Tibial nerve (tissue), 4 donors: Measurements from ENCODE around the gene PAQR3. TPM values are rescaled to one million over a fixed set of nuclear protein-coding genes. Genes with fewer than 3 reads are reported as not detected.
"Not testable (repeated sequence)": the region's sequence is repeated elsewhere in the genome, so short reads cannot be mapped to it uniquely, and the experiment has no call there.

Experiments used
- DNase-seq, 2 donors: peaks; one replicate each; pipeline ENCODE4 v3.0.0-alpha.2; 2019; ENCODE audit warnings: low spot score in 2 of 2
- H3K27ac ChIP-seq, 4 donors: fragments of 200-600 bp; sonication (generic) in 3 of 4; one replicate each; pipeline ENCODE4 v1.5.1; 2017 to 2019; ENCODE audit warnings: mild to moderate bottlenecking in 1 of 4
- H3K27me3 ChIP-seq, 2 donors: fragments of 200-600 bp; sonication (generic) in 1 of 2; one replicate each; pipeline versions ENCODE4 v1.5.1 to v1.6.0; 2017 to 2019
- H3K36me3 ChIP-seq, 3 donors: fragments of 200-600 bp; sonication (generic); one replicate each; pipeline ENCODE4 v1.5.1; 2018 to 2019
- H3K4me1 ChIP-seq, 4 donors: fragments of 200-600 bp; sonication (generic) in 3 of 4; one replicate each; pipeline ENCODE4 v1.5.1; 2017 to 2019
- H3K4me3 ChIP-seq, 4 donors: fragments of 200-600 bp; sonication (generic) in 3 of 4; one replicate each; pipeline ENCODE4 v1.5.1; 2017 to 2019; ENCODE audit warnings: mild to moderate bottlenecking in 1 of 4, moderate library complexity in 1 of 4
- H3K9me3 ChIP-seq, 4 donors: fragments of 200-600 bp; sonication (generic) in 3 of 4; one replicate each; pipeline ENCODE4 v1.5.1; 2017 to 2019
- CTCF ChIP-seq, 5 experiments: fragments of 200-600 bp in 3 of 5; fragments of 450-650 bp in 2 of 5; sonication (generic) in 3 of 5; IDR thresholded peaks; one replicate each; pipeline ENCODE4 v1.5.1; 2016 to 2019; ENCODE audit warnings: antibody characterized with exemption in 5 of 5, mild to moderate bottlenecking in 3 of 5, moderate library complexity in 2 of 5
- EP300 ChIP-seq, 2 donors: sonication (generic); formaldehyde crosslinking; IDR thresholded peaks; one replicate each; pipeline ENCODE4 v1.6.1; 2017; ENCODE audit warnings: antibody characterized with exemption in 2 of 2, mild to moderate bottlenecking in 1 of 2
- POLR2A ChIP-seq, 2 donors: fragments of 450-650 bp; IDR thresholded peaks; one replicate each; pipeline ENCODE4 v1.6.1; 2017; ENCODE audit warnings: antibody characterized with exemption in 2 of 2, mild to moderate bottlenecking in 2 of 2, moderate library complexity in 2 of 2
- WGBS, 2 donors: methylation state at CpG; one replicate each; pipeline ENCODE4 v1.1.5; 2018; 5-methylcytosine and 5-hydroxymethylcytosine counted together
- total RNA-seq, 4 donors: library from RNA; depleted of rRNA; stranded (reverse); fragments of >200 nt; gene quantifications; one replicate each; pipeline ENCODE4 v1.1.0, GENCODE V29; 2016

The PAQR3 gene
- total RNA-seq, 4 donors from 2014 or later = 12.9 to 30.4 (median 16.2) TPM

- H3K4me3 ChIP-seq = no peak overlapping the region
- H3K9me3 ChIP-seq = no peaks in the 10 kb centered on the region
- H3K27me3 ChIP-seq = no peaks in the 10 kb centered on the region
- peaks cover 0 to 57% (median 0%) of the 10 kb centered on the region in 3 donors for H3K36me3 ChIP-seq
- H3K27ac ChIP-seq = no peak overlapping the region
- no peaks in the 10 kb centered on the region for H3K4me1 ChIP-seq
- TF ChIP-seq CTCF (IDR thresholded peaks at IDR 0.05) = no peak
- no peak for TF ChIP-seq EP300 (IDR thresholded peaks at IDR 0.05)
- no peak for TF ChIP-seq POLR2A (IDR thresholded peaks at IDR 0.05)
- DNase-seq = no peak
Observed at GRCh38 chr4:78880874-78881492, 58.3 kb downstream of the PAQR3 start.

DNA sequence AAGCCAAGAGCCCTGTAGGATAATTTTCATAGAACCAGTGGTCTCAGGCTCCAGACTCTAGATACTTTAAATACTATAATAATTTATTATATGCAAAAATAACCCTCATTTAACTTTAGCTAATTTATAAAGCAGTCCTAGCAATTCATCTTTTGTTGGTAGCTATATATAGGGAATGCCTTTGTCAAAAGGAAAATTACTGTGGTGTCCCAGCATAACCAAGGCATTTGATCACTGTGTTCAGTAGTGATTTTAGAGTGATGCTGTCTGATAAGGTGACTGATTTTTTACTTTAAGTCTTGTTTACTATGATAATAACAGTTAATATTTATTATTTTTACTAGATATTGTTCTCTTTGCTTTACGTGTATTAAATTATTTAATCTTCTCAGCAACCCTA lies 61.2 kb downstream of the PAQR3 start:
- no peaks in the 10 kb centered on the region for H3K27me3 ChIP-seq
- H3K27ac ChIP-seq = no peak overlapping the region
- no peaks in the 10 kb centered on the region for H3K4me1 ChIP-seq
- TF ChIP-seq POLR2A (IDR thresholded peaks at IDR 0.05) (no peak), EP300 (IDR thresholded peaks at IDR 0.05) (no peak), CTCF (IDR thresholded peaks at IDR 0.05) (no peak)
- H3K9me3 ChIP-seq = no peaks in the 10 kb centered on the region
- no peak for DNase-seq
- peaks cover 0 to 68% (median 0%) of the 10 kb centered on the region in 3 donors for H3K36me3 ChIP-seq
- H3K4me3 ChIP-seq = no peak overlapping the region
- WGBS, 2 donors = 95 to 100% methylated on average over 1 of the region's 1 CpG

GRCh38 chr4:78876568-78877320 lies 62.5 kb downstream of the PAQR3 start:
- Histone ChIP-seq H3K27me3 (no peaks in the 10 kb centered on the region), H3K27ac (no peak overlapping the region), H3K4me1 (no peaks in the 10 kb centered on the region), H3K36me3 (peaks cover 0 to 78% (median 4%) of the 10 kb centered on the region in 3 donors), H3K9me3 (no peaks in the 10 kb centered on the region), H3K4me3 (no peak overlapping the region)
- DNase-seq = no peak
- TF ChIP-seq CTCF (IDR thresholded peaks at IDR 0.05) = no peak
- no peak for TF ChIP-seq POLR2A (IDR thresholded peaks at IDR 0.05)
- TF ChIP-seq EP300 (IDR thresholded peaks at IDR 0.05) = no peak
- 81 to 82% methylated on average over 5 of the region's 5 CpGs for WGBS, 2 donors

DNA sequence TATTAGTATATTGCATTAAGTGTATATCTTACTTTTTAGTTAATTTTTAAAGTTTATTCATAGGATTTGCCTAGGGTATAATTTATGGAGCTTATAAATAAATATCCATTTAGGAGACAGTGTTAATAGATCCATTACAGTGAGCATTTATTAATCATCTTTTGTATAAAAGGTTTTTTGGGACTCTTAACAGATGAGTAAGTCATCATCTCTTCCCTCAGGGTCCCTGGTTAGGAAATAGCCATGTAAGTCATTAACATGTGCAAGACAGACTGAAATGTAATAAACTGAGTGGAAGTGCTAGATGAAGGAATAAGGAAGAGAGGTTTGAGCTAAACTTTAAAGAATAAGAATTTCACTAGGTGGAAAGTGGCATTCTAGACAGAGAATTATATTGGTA lies 69.2 kb downstream of the PAQR3 start:
- no peak for DNase-seq
- no peak overlapping the region for H3K4me3 ChIP-seq
- no peaks in the 10 kb centered on the region for H3K4me1 ChIP-seq
- H3K27ac ChIP-seq = no peak overlapping the region
- no peaks in the 10 kb centered on the region for H3K9me3 ChIP-seq
- TF ChIP-seq EP300 (IDR thresholded peaks at IDR 0.05) = no peak
- TF ChIP-seq POLR2A (IDR thresholded peaks at IDR 0.05) = no peak
- no peak for TF ChIP-seq CTCF (IDR thresholded peaks at IDR 0.05)
- H3K27me3 ChIP-seq = no peaks in the 10 kb centered on the region
- peaks cover 4 to 79% (median 7%) of the 10 kb centered on the region in 3 donors for H3K36me3 ChIP-seq

- not testable (repeated sequence) for H3K4me3 ChIP-seq, DNase-seq, H3K27ac ChIP-seq, H3K9me3 ChIP-seq, H3K4me1 ChIP-seq, H3K27me3 ChIP-seq
- WGBS, 2 donors = 90 to 91% methylated on average over 4 to 5 of the region's 5 CpGs
- H3K36me3 ChIP-seq = peaks cover 4 to 67% (median 7%) of the 10 kb centered on the region in 3 donors
Observed at GRCh38 chr4:78868712-78869111, 70.5 kb downstream of the PAQR3 start.
